ENCODE data around the gene ADAM10.
"Not testable (repeated sequence)": the region's sequence is repeated elsewhere in the genome, so short reads cannot be mapped to it uniquely, and the experiment has no call there.

ADAM10 gene

DNA sequence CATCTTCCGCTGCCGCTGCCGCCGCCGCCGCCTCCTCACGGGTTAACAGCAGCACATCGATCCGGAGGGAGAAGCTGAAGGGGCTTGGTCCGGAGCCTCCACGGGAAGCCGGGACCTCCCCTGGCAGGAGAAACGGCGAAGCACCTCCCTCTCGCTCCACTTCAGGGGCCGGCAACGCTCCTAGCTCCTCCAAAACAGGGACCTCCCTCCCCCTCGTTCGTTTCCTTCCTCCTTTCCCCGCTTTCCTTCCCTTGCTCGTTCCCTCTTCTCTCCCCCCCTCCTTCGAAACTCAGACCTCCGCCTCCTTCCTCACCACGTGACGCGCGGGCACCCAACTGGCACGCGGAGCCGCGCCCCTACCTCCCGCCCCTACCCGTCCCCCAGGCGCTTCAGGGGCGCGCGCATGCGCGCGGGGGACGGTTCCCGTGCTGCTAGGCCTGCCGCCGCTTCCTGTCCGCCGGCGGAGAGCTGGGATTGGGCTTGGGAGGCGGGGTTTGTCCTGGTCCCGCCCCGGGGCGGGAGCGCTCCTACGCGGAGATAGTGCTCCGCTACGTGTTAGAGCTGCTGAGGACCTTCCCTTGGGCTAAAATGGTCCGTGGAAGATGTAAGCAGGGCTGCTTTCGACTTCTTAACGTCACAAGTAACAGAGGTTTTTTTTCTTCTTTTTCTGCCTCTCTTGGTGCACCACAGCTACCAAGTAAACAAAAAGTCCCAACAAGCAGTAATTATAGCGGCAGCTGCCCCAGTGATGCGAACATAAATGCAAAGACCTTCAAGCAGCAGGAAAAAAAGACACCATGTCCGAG, at the start of gene ADAM10:
TSS of gene ADAM10 (minus strand) at position 176 of the 806 bp plus-strand sequence. CDS start at position 3, 173 bp downstream.
- peak; percentile 78 for DNase-seq (ENCODE audit: low read depth, low spot score)

DNA sequence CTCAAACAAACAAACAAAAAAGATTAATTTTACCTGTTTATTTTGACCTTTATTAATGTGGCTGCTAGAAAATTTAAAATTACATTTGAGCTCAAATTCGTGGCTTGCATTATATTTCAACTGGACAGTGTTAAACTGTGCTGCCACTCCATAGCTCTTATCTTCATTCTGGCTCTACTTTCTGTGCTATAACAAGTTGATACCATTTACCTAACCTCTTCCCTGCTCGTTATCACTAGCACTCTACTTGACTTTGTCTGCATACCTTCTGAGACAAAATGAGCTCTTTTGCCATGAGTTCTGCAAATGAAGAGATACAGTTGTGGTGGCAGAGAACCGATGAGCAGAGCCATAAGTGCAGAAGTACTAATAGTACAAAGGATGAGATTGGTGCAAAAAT, 48.0 kb upstream of the ADAM10 start:
- DNase-seq (ENCODE audit: low read depth, low spot score) = no peak

DNA sequence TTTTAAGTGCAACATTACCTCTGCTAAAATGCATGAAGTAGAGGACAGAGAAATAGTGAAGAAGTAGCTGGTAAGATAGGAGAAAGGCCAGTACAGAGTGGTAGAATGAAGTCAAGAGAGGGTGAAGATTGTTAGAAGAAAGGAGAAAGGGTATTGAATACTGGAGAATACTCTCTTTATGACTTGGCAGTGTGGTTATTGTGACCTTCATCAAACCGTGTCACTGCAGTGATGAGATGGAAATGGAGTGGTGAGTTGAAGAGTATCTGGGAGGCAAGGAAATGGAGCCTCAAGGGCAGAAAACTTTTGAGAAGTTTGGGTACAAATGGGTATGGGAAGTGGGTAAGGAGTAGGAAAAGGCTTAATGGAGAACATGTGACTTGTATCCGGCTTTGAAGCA, 46.3 kb upstream of the ADAM10 start:
- DNase-seq (ENCODE audit: low read depth, low spot score) = no peak

- DNase-seq (ENCODE audit: low read depth, low spot score) = no peak
Measured at GRCh38 chr15:58793862-58794261, 44.4 kb upstream of the ADAM10 start.

- no peak for DNase-seq (ENCODE audit: low read depth, low spot score)
Measured at GRCh38 chr15:58788056-58788710, 38.7 kb upstream of the ADAM10 start.

- DNase-seq (ENCODE audit: low read depth, low spot score) = no peak
Measured at GRCh38 chr15:58785355-58785754, 35.8 kb upstream of the ADAM10 start.

DNA sequence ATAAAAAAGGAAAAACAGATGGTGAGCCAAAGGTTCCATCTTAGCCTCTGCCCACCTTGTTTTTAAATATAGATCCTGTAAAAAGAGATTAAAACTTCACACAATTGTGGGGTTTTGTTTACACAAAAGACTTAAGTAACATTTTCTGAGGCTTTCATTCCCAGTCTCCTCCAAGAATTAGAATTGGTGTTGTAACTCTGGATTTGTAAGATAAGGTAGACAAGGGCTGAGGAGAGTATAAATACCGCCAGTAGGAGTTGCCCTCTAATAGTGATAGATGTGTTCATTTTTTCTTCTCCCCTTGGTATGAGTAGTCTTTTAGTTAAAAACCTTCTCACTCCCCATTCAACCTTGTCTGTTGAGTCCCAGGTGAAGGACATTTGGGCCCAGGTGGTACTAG, 30.0 kb upstream of the ADAM10 start:
- no peak for DNase-seq (ENCODE audit: low read depth, low spot score)

- DNase-seq (ENCODE audit: low read depth, low spot score) = no peak
Measured at GRCh38 chr15:58777107-58777506, 27.6 kb upstream of the ADAM10 start.

- DNase-seq (ENCODE audit: low read depth, low spot score) = no peak
Measured at GRCh38 chr15:58775402-58775801, 25.9 kb upstream of the ADAM10 start.

- DNase-seq (ENCODE audit: low read depth, low spot score) = no peak
Measured at GRCh38 chr15:58773024-58773423, 23.5 kb upstream of the ADAM10 start.

- DNase-seq (ENCODE audit: low read depth, low spot score) = no peak
Measured at GRCh38 chr15:58771621-58772250, 22.2 kb upstream of the ADAM10 start.

GRCh38 chr15:58770857-58771620, 21.5 kb upstream of the ADAM10 start, which contains the start of gene MINDY2:
TSS of gene MINDY2 (plus strand) at chr15:58771302. CDS start at chr15:58771396, 94 bp downstream.
- peak; percentile 96 for DNase-seq (ENCODE audit: low read depth, low spot score)

- DNase-seq (ENCODE audit: low read depth, low spot score) = no peak
Measured at GRCh38 chr15:58770519-58770856, 21.0 kb upstream of the ADAM10 start.

DNA sequence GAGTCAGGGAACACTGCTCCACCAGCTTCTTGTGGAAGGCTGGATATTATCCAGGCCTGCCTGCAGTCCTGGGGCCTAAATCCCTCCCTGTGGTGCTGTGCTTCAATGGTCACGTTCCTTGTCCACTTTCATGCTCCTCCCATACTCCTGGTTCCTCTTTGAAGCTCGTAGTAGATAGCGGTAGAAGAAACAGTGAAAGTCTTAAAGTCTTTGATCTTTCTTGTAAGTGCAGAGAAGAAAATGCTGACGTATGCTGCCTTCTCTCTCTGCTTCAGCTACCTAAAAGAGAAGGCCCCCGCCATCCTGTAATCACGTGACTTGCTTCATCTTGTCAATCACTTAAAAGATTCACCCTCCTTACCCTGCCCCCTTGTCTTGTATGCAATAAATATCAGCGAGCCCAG, 19.1 kb upstream of the ADAM10 start:
- DNase-seq (ENCODE audit: low read depth, low spot score) = not testable (repeated sequence)

GRCh38 chr15:58766290-58766689, 16.8 kb upstream of the ADAM10 start:
- DNase-seq (ENCODE audit: low read depth, low spot score) = no peak

GRCh38 chr15:58764468-58764867, 15.0 kb upstream of the ADAM10 start:
- DNase-seq (ENCODE audit: low read depth, low spot score) = no peak

- no peak for DNase-seq (ENCODE audit: low read depth, low spot score)
Measured at GRCh38 chr15:58762731-58763130, 13.2 kb upstream of the ADAM10 start.

GRCh38 chr15:58762285-58762684, 12.8 kb upstream of the ADAM10 start:
- no peak for DNase-seq (ENCODE audit: low read depth, low spot score)

- no peak for DNase-seq (ENCODE audit: low read depth, low spot score)
Measured at GRCh38 chr15:58761010-58761388, 11.5 kb upstream of the ADAM10 start.

GRCh38 chr15:58760385-58761009, 11.0 kb upstream of the ADAM10 start:
- no peak for DNase-seq (ENCODE audit: low read depth, low spot score)

GRCh38 chr15:58758141-58758540, 8.6 kb upstream of the ADAM10 start:
- DNase-seq (ENCODE audit: low read depth, low spot score) = no peak

Data from iPS DF 19.7 (cell line).